Stimulated activated CD4-positive, alpha-beta T cell treated with anti-CD3 and anti-CD28 coated beads, Interleukin-4, amount 100 ng/mL, for 24 hours (primary cell): Measurements from ENCODE around the gene SULT2A1.
A peak's percentile ranks its signal among the peaks of the same experiment; 100 is the strongest.
"Not testable (repeated sequence)": the region's sequence is repeated elsewhere in the genome, so short reads cannot be mapped to it uniquely, and the experiment has no call there.

Experiments used
- DNase-seq: peaks from one replicate; pipeline ENCODE4 v3.0.0-alpha.2; 2020

Gene SULT2A1

DNA sequence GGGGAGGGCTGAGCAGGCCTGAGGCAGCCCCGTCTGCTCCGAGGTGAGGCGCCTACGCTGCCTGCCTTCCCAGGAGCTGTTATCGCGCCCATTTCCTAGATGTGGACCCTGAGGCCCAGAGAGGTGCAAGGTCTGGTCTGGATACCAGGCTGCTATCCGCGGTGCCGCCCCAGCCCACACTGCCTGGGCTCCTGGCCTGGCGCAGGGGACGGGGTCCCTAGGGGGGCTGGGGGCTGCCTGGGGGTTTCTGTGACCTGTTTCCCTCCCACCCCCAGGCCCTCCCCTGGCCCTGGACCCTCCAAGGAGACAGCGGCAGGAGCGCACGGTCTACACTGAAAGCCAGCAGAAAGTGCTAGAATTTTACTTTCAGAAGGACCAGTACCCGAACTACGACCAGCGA lies 26.3 kb downstream of the SULT2A1 start:
- not testable (repeated sequence) for DNase-seq

GRCh38 chr19:47858646-47859285 lies 27.3 kb downstream of the SULT2A1 start, which contains the start of gene TPRX2:
Gene TPRX2, plus strand, starts transcription at chr19:47859235. Its CDS starts 12 bp downstream, at chr19:47859247.
- DNase-seq: not testable (repeated sequence)

DNA sequence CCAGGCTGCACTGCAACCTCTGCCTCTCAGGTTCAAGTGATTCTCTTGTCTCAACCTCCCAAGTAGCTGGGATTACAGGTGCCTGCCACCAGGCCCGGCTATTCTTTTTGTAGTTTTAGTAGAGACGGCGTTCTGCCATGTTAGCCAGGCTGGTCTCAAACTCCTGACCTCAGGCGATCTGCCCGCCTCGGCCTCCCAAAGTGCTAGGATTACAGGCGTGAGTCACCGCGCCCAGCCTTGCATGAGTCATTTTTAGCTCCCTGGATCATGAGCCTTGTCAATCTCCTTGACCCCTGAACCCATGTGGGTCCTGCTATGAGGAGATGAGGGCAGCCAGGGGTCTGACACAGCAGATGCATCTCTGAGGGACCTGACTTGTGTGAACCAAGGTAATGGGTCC lies 27.9 kb downstream of the SULT2A1 start:
- not testable (repeated sequence) for DNase-seq

DNA sequence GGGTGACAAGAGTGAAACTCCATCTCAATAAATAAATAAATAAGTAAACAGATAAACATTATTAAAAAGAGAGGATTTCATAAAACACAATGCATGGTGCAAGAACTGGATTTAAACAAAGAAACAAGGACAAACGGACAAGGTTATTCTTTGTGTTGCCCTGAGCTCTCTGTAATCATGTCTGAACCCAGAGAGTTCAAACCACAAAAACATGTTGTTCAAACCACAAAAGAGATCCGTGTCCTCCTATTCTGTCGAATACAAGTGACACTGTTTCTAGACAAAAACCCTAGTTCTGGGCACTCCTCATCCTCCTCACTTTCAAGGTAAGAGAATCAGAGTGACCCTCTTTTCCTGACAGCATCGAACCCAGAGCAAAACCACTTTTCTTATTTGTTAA lies 31.7 kb downstream of the SULT2A1 start:
- DNase-seq: no peak

GRCh38 chr19:47853003-47853402 lies 33.1 kb downstream of the SULT2A1 start:
- no peak for DNase-seq

DNA sequence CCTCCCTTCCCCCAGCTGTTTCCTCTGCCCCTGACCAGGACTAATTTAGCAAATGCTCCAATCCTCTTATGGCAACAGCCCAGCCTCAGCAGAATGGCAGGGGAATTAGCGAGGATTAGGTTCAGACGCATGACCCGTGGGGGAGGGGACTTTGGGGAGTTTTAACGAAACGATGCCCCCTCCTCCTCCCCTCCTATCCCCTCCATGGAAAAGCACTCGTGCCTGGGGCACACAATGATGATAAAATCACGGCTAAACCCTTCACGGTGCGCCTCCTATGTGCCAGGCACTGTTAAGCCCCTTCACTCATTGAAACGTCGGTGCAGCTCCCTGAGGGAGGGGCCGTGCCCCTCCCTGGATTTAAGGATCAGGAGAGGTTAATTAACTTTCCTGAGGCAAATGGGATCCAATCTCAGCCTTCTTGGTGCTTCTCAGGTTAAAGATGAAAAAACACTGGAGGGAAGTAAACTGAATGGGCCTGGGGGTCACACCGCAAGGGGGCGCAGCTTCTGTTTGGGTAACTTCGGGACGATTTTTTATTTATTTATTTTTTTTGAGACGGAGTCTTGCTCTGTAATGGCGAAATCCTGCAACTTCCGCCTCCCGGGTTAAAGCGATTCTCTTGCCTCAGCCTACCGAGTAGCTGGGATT lies 37.2 kb downstream of the SULT2A1 start:
- DNase-seq: peak; percentile 19

DNA sequence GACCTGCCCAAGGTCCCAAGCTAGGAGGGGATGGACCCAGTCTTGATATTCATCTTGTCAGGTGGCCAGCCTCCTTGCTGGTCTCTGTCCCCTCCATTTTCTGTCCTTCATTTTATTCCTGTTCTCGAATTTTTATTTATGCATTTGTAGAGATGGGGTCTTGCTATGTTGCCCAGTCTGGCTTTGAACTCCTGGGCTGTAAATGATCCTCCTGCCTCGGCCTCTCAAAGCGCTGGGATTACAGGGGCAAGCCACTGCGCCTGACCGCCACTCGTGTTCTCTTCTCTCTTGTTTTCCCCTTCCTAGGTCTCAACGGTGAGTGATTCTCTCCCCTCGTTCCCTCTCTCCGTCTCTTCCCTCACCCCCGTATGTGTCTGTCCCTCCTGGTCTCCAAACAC lies 37.7 kb downstream of the SULT2A1 start:
- no peak for DNase-seq

- no peak for DNase-seq
These were observed 43.2 kb downstream of the SULT2A1 start for GRCh38 chr19:47842941-47843340.

DNA sequence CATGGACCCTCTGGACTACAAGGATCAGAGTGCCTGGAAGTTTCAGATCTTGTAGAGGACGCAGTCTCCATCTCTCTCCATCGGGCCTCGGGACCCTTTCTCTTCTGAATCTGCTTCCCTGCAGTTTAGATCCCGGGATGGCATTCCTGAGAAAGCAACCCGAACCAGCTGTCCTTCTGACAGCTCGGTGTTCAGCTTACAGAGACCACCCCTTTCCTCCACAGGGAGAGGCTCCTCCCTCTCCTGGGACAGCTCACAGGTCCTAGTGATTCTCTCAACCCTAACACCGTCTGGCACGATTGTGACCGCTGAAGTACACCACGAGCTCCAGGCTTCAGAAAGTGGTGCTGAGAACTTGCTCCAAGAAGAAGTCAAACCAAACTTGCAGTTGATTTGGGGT lies 46.2 kb downstream of the SULT2A1 start:
- no peak for DNase-seq

DNA sequence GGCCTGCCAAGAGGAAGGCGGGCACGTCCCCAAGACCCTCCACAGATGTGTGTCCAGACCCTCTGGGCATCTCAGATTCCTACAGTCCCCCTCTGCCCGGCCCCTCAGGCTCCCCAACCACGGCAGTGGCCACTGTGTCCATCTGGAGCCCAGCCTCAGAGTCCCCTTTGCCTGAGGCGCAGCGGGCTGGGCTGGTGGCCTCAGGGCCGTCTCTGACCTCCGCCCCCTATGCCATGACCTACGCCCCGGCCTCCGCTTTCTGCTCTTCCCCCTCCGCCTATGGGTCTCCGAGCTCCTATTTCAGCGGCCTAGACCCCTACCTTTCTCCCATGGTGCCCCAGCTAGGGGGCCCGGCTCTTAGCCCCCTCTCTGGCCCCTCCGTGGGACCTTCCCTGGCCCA lies 46.7 kb downstream of the SULT2A1 start:
- no peak for DNase-seq

- no peak for DNase-seq
These were observed 50.1 kb downstream of the SULT2A1 start for GRCh38 chr19:47836038-47836437.

- DNase-seq: no peak
These were observed 53.4 kb downstream of the SULT2A1 start for GRCh38 chr19:47832723-47833122.

DNA sequence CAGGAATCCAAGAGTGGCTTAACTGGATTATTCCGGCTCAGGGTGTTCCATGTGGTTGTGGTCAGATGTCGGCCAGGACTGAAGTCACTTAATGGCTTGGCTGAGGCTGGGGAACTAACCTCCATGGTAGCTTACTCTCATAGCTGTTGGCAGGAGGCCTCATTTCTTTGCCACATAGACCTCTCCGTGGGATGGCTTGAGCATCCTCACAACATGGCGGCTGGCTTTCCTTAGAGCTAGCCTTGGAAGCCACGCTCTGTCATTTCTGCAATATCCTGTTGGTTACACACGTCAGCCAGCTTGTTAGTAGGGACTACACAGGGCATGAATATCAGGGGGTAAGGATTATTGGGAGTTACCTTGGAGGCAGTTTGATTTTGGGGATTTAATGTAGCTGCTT lies 59.3 kb downstream of the SULT2A1 start:
- DNase-seq: no peak

DNA sequence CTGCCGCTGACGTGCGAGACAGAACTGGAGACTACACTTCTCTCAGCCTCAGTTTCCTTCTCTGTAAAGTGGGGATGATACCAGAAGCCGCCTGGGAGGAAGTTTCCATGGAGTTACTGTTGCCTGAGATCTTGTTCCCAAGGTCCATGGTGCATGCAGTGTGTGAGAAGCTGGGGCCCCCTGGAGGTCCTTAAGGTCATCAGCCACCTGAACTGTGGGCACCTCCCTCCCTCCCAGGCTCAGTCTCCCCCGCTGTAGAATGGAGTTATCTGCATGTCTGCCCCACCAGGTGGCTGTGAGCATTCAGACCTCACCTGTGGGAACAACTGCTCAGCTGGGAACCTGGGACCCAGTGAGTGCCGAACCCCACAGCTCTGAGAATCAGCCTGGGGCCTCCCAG lies 61.7 kb downstream of the SULT2A1 start:
- no peak for DNase-seq

DNA sequence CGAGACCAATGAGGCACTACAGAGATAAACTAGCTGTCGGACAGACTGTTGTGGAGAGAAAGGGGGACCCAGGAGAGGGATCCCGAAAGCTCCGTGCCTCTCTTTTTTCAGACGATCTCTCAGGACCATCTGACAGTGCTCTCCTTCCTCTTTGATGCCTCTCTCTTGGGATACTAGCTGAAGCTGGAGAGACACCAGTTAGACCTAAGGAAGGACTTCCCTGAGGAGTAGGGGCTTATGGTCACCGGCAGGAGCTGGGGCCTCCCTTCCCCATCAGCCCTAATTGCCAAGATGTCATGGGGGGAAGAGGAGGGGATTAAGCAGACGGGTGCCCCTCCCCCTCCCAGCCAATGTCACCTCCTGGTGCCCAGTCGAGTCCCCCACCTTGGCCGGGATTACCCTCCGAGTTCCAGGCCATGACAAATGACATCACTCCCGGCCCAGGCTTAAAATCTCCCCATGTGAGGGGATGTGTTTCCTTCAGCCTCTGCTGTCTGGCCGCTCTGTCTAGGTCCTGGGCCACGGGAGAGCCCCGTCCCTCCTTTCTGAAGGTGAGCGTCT lies 64.6 kb downstream of the SULT2A1 start, which contains the start of gene CRX:
Gene CRX (plus strand): TSS at position 478 of the 561 bp plus-strand sequence. CDS start 12,507 bp downstream, outside the sequence.
- DNase-seq: no peak
